HG03095 (cell line): ENCODE measurements around the gene SCN1B.
"Not testable (repeated sequence)": the region's sequence is repeated elsewhere in the genome, so short reads cannot be mapped to it uniquely, and the experiment has no call there.

ENCODE experiments used
- ATAC-seq: cut with Tn5 transposase; IDR thresholded peaks from one replicate; pipeline ENCODE4 v1.9.1; 2021; ENCODE audit warnings: moderate library complexity; ENCODE audit not compliant: unreplicated experiment

SCN1B gene

GRCh38 chr19:35034588-35035382, 4.5 kb downstream of the SCN1B start:
- ATAC-seq: no peak

- ATAC-seq: no peak
Observed at GRCh38 chr19:35037716-35038622, 7.7 kb downstream of the SCN1B start.

GRCh38 chr19:35038623-35039512, 8.6 kb downstream of the SCN1B start:
- no peak for ATAC-seq

GRCh38 chr19:35039881-35040825, 9.9 kb downstream of the SCN1B start:
- ATAC-seq: no peak

GRCh38 chr19:35040826-35041547, 10.7 kb downstream of the SCN1B start:
- no peak for ATAC-seq

GRCh38 chr19:35041548-35042055, 11.3 kb downstream of the SCN1B start, which contains the start of gene HPN:
Gene HPN, plus strand, starts transcription at chr19:35041721. Its CDS starts 786 bp downstream, at chr19:35042507.
- ATAC-seq: no peak

GRCh38 chr19:35042056-35042730, 11.9 kb downstream of the SCN1B start:
- ATAC-seq: no peak

GRCh38 chr19:35042954-35043604, 12.8 kb downstream of the SCN1B start:
- ATAC-seq: no peak

GRCh38 chr19:35043906-35044305, 13.6 kb downstream of the SCN1B start:
- no peak for ATAC-seq

GRCh38 chr19:35044317-35045117, 14.2 kb downstream of the SCN1B start:
- no peak for ATAC-seq

GRCh38 chr19:35045667-35046300, 15.5 kb downstream of the SCN1B start:
- no peak for ATAC-seq

GRCh38 chr19:35046461-35046860, 16.2 kb downstream of the SCN1B start:
- ATAC-seq: no peak

- ATAC-seq: no peak
Observed at GRCh38 chr19:35048911-35049411, 18.7 kb downstream of the SCN1B start.

GRCh38 chr19:35049456-35049855, 19.2 kb downstream of the SCN1B start:
- ATAC-seq: no peak

- not testable (repeated sequence) for ATAC-seq
Observed at GRCh38 chr19:35050662-35051061, 20.4 kb downstream of the SCN1B start.

- not testable (repeated sequence) for ATAC-seq
Observed at GRCh38 chr19:35051268-35051667, 21.0 kb downstream of the SCN1B start.
